Erythroblast (primary cell): ENCODE results near the gene RPUSD1.

Source experiments
- GATA1 ChIP-seq: IDR thresholded peaks from 2 replicates; pipeline ENCODE4 v1.6.1; 2011; ENCODE audit warnings: low read depth, mild to moderate bottlenecking, control low read depth, low read length, moderate library complexity
- POLR2A ChIP-seq: IDR thresholded peaks from 2 replicates; pipeline ENCODE4 v1.6.1; 2011; ENCODE audit warnings: mild to moderate bottlenecking, low read length

- TF ChIP-seq POLR2A (no peak), GATA1 (no peak)
These were observed 737 bp downstream of the RPUSD1 start for GRCh38 chr16:787321-787966.
